T-helper 1 cell treated with Interleukin-12 subunit alpha and Interleukin-12 subunit beta and Interleukin-4 antibody, amounts not matched to agents 30 μg/mL and 1 μg/mL, for 36 hours (primary cell): ENCODE results near the gene ATAD3C.

ENCODE experiments used
- H3K27ac Mint-ChIP-seq: one replicate; pipeline ENCODE4 v1.8.0; 2021; ENCODE audit warnings: mild to moderate bottlenecking, mixed read lengths
- H3K27me3 Mint-ChIP-seq: one replicate; pipeline ENCODE4 v1.8.0; 2021; ENCODE audit warnings: low read depth, mixed read lengths
- H3K36me3 Mint-ChIP-seq: one replicate; pipeline ENCODE4 v1.8.0; 2021; ENCODE audit warnings: low read depth, mixed read lengths
- H3K4me1 Mint-ChIP-seq: one replicate; pipeline ENCODE4 v1.8.0; 2021; ENCODE audit warnings: low read depth, mixed read lengths
- H3K4me3 Mint-ChIP-seq: one replicate; pipeline ENCODE4 v1.8.0; 2021; ENCODE audit warnings: mild to moderate bottlenecking, moderate library complexity, mixed read lengths
- H3K9me3 Mint-ChIP-seq: one replicate; pipeline ENCODE4 v1.8.0; 2021; ENCODE audit warnings: mixed read lengths

The ATAD3C gene

DNA sequence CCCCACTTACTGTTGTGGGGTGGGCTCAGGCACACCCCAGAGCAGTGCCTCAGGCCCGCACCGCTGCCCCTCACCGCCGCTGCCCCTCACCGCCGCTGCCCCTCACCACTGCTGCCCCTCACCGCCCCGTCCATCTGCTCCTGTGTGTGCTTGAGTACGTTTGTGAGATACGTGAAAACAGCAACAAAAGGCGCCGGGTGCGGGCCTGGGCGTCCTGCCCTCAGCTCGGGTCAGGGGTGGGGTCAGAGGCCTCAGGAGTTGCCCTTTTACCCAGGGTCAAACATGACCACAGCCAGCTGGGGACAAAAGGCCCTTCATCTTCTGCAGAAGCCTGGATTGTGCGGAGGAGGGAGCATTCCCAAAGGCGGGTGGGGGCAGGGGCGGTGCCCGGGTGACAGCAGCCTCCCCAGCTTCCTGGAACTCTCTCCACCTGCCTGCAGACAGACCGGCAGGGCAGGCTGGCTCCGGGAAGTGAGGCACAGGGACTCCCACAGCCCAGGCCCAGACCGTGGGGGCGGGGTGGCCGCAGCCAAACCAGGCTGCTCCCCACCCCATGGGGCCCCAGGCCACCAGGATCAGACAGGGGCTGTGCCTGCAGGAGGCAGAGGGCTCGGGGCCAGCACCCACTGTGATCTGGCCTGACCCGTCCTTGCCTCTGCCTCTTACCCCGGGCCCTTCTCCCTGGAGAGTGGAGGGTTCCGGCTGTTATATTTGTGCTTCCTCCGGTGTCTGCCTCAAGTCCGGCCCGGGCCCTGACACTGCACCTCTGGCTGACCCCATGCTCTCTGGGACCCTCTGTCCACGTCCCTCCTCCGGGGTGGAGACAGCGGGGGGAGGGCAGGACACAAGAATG is 16.3 kb upstream of the ATAD3C start:
- Mint-ChIP-seq H3K36me3 (no peaks in the 10 kb centered on the region), H3K4me1 (peaks cover 4% of the 10 kb centered on the region), H3K27me3 (peaks cover 16% of the 10 kb centered on the region), H3K27ac (no peak overlapping the region), H3K4me3 (no peak overlapping the region), H3K9me3 (no peaks in the 10 kb centered on the region)

DNA sequence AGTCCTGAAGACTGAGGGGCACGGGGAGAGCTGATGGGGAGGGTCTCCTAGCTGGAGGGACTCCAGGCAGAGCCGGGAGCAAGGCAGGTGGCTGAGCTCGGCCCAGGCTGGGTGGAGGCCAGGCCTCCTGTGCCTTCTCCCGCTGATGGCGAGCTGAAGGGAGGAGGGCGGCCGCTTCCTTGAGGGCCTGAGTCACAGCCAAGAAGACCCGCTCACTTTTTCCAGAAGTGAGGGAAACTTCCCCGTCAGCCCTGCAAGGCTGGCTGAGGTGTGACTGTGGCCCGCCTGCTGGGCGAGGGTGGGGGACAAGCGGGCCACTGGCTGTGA is 15.7 kb upstream of the ATAD3C start:
- H3K4me1 Mint-ChIP-seq, result peaks cover 2% of the 10 kb centered on the region
- H3K27ac Mint-ChIP-seq, result no peak overlapping the region
- no peak overlapping the region for H3K4me3 Mint-ChIP-seq
- H3K36me3 Mint-ChIP-seq, result no peaks in the 10 kb centered on the region
- no peaks in the 10 kb centered on the region for H3K9me3 Mint-ChIP-seq
- peaks cover 11% of the 10 kb centered on the region for H3K27me3 Mint-ChIP-seq

DNA sequence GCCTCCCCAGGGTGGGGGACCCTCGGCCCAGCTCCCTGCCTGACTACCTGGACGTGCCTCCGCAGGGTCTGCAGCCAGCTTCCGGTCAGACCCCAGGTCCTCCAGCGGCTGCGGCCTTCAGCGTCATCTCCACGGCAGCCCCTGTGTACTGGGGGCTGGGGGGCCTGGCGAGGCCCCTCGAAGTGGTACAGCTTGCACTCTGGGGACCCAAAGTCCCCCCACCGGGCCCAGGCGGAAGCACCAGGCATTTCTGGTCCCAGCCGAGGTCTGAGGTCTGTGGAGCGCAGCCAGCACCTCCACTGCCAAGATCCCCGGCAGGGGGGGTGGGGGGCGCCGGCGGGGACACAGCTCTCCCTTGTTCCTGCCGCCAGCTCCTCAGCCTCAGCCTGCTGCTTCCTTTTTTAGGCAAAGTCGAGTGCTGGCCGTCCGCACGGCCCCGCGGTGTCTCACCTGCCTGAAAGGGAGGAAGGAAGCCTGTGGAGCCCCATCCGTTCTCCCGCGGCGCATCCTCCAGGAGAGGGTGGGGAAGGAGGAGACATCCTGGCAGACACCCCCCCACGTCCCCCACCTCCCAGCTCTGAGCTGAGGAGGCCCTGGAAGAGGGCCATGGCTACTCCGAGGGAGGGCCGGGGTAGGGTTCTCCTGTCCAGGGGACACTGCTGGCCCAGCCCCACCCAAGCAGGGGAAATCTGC is 15.2 kb upstream of the ATAD3C start:
- Mint-ChIP-seq H3K36me3 (no peaks in the 10 kb centered on the region), H3K27me3 (peaks cover 11% of the 10 kb centered on the region), H3K4me1 (peaks cover 2% of the 10 kb centered on the region), H3K27ac (no peak overlapping the region), H3K9me3 (no peaks in the 10 kb centered on the region), H3K4me3 (peak overlapping the region; percentile 56)

DNA sequence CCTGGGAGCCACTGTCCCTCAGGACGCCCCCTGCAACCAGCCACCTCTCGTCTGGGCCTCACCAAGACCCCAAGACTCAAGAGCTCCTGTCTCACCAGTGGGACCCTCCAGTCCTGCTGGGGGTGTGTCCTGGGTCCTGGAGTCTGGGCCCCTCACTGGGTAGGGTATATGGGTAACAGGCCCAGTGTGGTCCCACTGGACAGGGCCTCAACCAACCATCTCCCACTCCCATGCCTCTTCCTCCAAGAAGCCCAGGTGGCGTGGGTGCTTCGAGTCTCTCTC is 14.7 kb upstream of the ATAD3C start:
- no peaks in the 10 kb centered on the region for H3K36me3 Mint-ChIP-seq
- H3K27me3 Mint-ChIP-seq, result peaks cover 6% of the 10 kb centered on the region
- peak overlapping the region; percentile 55 for H3K27ac Mint-ChIP-seq
- peak overlapping the region; percentile 56 for H3K4me3 Mint-ChIP-seq
- no peaks in the 10 kb centered on the region for H3K9me3 Mint-ChIP-seq
- H3K4me1 Mint-ChIP-seq, result peaks cover 2% of the 10 kb centered on the region

DNA sequence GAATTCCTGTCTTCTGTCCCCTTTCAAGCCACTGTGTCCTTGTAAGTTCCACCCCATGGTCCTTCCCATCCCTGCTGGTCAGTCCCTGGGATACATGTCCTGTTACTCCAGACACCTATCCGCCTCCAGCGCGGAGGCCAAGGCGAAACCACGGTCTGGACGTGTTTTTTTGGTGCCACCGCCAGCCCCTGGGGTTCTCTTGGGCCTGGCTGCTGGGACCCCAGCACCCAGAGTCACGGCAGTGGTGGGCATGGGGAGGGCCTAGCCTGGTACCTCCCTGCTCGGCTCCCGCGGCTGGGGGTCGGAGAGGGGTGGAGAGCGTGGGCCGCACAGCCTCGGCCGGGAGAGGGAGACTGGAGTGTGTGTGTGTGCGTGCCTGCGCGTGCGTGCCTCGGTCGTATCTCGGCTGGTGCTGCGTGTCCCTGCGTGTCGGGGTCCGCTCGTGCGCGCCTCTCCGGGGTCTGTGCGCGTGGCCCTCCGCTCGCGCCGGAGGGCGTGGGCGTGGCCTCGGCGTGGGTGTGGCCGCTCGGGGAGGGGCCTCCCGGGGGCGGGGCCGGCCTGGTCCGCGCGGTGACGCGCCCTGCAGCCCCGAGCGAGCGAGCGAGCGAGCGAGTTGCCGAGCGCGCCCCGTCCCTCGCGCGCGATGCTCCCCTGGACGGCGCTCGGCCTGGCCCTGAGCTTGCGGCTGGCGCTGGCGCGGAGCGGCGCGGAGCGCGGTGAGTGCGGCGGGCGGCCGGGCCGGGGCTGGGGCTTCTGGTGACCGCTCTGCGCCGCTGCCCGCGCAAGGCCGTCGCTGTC is 14.2 kb upstream of the ATAD3C start, which contains the start of gene VWA1:
Gene VWA1, plus strand, starts transcription at position 585 of the 798 bp plus-strand sequence. Its CDS starts 59 bp downstream, at position 644.
- Mint-ChIP-seq H3K27ac (peak within 1 kb of the TSS; percentile 55), H3K4me1 (peaks cover 2% of the 10 kb centered on the region), H3K36me3 (no peaks in the 10 kb centered on the region), H3K9me3 (no peaks in the 10 kb centered on the region), H3K27me3 (peaks cover 3% of the 10 kb centered on the region), H3K4me3 (peak within 1 kb of the TSS; percentile 57)

DNA sequence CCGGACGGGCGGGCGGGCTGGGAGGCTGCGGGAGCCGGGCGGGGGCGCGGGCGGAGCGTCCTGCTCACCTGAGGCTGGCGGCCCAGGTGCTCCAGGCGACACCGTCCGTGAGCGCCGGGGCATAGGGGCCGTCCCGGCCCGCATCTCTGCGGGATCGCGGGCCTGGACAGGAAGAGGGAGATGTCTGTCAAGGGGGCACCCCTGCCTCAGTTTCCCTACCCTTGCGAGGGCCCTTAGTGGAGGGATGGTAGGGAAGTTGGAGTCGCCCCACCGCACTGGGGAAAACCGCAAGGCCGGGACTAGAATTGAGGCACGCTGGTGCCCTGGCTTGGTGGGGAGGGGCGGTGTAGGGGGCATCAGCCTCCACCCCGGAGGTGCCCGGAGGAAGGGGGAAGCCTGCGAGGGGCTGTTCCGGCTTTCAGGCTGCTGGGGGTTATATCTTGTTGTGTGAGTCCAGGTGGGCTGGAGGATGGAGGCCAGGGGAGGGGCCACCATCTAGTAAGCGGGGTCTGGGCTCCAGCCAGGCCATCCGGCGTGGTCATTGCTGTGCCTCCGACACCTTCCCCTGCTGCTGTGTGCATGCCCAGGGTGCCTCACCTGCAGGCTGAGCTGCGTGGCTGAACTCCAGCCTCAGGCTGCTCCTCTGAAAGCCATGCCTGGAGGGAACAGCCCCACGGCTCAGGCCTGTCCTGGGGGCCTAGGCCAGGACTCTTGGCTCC is 13.4 kb upstream of the ATAD3C start:
- peaks cover 3% of the 10 kb centered on the region for H3K27me3 Mint-ChIP-seq
- H3K4me3 Mint-ChIP-seq, result peak overlapping the region; percentile 57
- no peaks in the 10 kb centered on the region for H3K36me3 Mint-ChIP-seq
- peaks cover 2% of the 10 kb centered on the region for H3K4me1 Mint-ChIP-seq
- H3K9me3 Mint-ChIP-seq, result no peaks in the 10 kb centered on the region
- H3K27ac Mint-ChIP-seq, result no peak overlapping the region

DNA sequence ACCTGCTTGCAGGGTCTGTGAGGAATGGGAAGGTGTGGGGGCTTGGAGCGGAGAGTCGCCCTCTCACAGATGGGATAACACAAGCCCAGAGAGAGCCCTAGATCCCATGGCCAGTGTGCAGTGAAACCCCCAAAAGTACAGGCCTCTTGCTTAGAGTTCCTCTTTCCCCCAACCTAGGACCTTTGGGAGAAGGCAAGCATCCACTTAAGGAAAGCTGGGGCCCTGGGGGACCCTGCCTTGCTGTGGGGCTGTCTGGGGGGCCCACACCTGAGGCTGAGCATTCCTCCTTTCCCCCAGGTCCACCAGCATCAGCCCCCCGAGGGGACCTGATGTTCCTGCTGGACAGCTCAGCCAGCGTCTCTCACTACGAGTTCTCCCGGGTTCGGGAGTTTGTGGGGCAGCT is 12.9 kb upstream of the ATAD3C start:
- no peaks in the 10 kb centered on the region for H3K36me3 Mint-ChIP-seq
- H3K4me1 Mint-ChIP-seq, result peaks cover 2% of the 10 kb centered on the region
- no peak overlapping the region for H3K27ac Mint-ChIP-seq
- H3K4me3 Mint-ChIP-seq, result peak overlapping the region; percentile 57
- H3K27me3 Mint-ChIP-seq, result peaks cover 3% of the 10 kb centered on the region
- no peaks in the 10 kb centered on the region for H3K9me3 Mint-ChIP-seq

DNA sequence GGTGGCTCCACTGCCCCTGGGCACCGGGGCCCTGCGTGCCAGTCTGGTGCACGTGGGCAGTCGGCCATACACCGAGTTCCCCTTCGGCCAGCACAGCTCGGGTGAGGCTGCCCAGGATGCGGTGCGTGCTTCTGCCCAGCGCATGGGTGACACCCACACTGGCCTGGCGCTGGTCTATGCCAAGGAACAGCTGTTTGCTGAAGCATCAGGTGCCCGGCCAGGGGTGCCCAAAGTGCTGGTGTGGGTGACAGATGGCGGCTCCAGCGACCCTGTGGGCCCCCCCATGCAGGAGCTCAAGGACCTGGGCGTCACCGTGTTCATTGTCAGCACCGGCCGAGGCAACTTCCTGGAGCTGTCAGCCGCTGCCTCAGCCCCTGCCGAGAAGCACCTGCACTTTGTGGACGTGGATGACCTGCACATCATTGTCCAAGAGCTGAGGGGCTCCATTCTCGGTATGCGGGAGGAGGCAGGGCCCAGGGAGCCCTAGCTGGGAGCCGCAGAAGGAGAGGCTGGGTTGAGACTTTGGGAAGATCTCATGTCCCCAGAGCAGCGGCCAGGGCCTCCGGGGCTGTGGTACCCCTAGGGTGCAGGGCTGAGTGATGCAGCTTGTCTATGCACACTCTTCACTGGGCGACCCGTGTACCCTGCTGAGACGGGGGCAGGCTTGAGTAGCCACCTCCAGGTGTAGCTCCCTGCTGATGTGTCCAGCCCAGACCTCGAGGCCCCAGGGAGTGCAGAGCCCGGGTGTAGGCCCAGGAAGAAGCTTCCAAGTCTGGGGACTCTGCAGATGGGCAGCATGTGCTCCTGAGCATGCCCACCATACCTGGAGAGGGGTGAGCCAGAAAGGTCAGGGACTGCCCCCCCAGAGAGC is 12.2 kb upstream of the ATAD3C start:
- H3K9me3 Mint-ChIP-seq, result no peaks in the 10 kb centered on the region
- peaks cover 2% of the 10 kb centered on the region for H3K4me1 Mint-ChIP-seq
- H3K27me3 Mint-ChIP-seq, result peaks cover 3% of the 10 kb centered on the region
- no peak overlapping the region for H3K4me3 Mint-ChIP-seq
- no peak overlapping the region for H3K27ac Mint-ChIP-seq
- no peaks in the 10 kb centered on the region for H3K36me3 Mint-ChIP-seq

DNA sequence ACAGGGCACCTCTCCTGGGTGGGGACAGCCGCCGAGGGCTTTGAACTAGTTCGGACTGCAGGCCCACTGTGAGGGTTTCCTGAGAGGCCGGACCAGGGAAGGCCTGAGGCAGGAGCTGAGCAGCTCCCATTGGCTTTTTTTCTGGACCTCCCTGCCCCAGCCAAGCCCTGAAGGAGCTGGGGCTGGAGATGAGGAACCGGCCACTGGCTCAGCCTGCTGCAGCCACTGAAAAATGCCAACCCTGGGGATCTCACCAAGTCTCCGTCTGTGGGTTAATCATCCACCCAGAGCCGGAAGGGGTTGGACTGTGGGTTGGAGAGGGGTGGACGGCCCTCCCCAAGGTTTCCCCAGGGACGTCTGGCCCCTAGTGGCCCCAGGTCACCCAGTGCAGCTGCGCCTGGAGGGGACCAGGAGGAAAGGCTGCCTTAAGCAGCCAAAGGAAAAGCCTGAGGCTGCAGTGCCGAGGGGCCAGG is 11.5 kb upstream of the ATAD3C start:
- no peaks in the 10 kb centered on the region for H3K9me3 Mint-ChIP-seq
- H3K4me1 Mint-ChIP-seq, result peaks cover 2% of the 10 kb centered on the region
- H3K27ac Mint-ChIP-seq, result no peak overlapping the region
- no peak overlapping the region for H3K4me3 Mint-ChIP-seq
- no peaks in the 10 kb centered on the region for H3K36me3 Mint-ChIP-seq
- H3K27me3 Mint-ChIP-seq, result peaks cover 3% of the 10 kb centered on the region

DNA sequence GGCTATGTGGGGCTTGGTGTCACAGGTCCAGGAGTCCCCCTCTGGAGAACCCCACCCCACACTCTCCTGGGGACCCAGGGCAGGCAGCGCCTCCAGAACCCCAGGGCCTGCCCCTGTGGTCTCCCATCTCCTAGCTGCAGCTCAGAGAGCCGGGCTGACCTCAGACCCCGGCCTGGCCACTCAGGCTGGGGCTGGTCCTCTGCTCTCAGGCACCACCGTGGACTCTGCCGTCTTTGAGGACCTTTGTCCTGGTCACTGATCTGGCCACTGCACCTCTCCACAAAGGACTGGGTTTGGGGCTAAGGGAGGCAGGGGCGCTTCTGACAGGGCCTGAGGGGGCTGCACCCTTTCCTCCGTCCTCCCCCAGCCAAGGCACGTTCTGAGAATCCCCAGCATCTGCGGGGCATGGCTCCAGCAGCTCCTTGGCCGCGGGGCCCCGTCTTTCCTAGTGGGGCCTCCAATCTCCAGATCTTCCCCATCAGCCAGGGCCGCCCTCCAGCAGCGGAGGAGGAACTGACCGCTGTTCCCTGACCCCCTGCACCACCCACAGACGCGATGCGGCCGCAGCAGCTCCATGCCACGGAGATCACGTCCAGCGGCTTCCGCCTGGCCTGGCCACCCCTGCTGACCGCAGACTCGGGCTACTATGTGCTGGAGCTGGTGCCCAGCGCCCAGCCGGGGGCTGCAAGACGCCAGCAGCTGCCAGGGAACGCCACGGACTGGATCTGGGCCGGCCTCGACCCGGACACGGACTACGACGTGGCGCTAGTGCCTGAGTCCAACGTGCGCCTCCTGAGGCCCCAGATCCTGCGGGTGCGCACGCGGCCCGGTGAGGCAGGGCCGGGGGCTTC is 10.7 kb upstream of the ATAD3C start:
- no peaks in the 10 kb centered on the region for H3K36me3 Mint-ChIP-seq
- H3K9me3 Mint-ChIP-seq, result no peaks in the 10 kb centered on the region
- no peak overlapping the region for H3K27ac Mint-ChIP-seq
- H3K4me3 Mint-ChIP-seq, result no peak overlapping the region
- H3K27me3 Mint-ChIP-seq, result peaks cover 3% of the 10 kb centered on the region
- H3K4me1 Mint-ChIP-seq, result peaks cover 2% of the 10 kb centered on the region

DNA sequence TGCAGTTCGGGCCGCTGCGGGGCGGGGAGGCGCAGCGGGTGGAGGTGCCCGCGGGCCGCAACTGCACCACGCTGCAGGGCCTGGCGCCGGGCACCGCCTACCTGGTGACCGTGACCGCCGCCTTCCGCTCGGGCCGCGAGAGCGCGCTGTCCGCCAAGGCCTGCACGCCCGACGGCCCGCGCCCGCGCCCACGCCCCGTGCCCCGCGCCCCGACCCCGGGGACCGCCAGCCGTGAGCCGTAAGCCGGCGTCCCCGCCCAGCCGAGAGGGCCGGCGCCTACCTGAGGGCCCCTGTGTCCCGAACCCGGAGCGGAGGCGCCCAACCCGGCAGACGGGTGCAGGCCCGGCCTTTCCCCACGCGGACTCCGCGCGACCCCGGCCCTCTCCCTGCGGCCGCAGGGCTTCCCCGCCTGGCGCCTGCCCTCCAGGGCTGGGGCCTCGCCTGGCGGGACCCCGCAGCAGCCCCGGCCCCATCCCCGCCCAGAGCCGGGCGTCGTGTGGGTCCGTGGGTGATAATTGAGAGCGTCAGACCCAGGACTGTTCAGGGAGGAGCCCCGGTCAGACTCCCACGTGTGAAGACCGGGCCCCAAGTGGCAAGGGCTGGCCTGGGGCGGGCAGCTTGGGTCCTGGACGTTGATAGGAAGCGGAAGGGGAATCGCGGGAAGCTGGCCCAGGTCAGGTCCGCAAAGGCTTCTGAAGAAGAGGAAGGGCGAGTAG is 9.8 kb upstream of the ATAD3C start:
- Mint-ChIP-seq H3K4me1 (peaks cover 2% of the 10 kb centered on the region), H3K4me3 (no peak overlapping the region)

DNA sequence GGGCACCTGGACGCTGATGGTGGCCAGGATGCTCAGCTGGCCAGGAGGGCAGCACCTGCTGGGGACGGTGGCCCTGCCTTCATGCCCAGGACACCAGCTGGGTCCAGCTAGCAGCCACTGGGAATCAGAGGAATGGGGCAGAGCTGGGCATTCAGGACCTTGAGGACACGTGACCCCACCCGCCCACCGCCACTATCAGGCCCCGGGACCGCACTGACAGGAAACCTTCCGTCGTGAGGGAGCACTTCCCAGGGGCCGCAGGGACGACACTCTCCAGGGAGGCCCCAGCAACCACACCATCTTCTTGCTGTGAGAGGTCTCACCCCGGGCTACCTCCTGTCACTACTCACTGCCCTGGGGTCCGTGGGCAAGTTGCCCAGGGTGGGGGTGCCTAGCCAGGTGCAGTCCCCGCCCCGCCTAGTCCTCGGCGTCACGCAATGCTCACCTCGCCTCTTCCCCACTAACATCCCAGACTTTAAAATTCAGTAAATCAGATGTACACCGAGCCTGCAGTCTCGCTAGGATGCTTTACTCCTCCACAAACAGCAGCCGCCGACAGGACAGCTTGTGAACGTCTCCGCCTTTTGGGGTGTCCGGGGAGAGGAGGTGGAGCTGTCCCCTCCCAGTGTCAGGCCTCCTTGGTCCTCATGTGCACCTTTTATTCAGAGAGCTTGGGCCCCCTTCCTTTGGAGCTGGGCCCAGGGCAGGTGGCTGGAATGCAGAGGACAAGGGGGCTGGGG is 9.1 kb upstream of the ATAD3C start:
- Mint-ChIP-seq H3K27ac (no peak overlapping the region), H3K9me3 (no peaks in the 10 kb centered on the region), H3K4me3 (no peak overlapping the region), H3K27me3 (no peaks in the 10 kb centered on the region), H3K4me1 (no peaks in the 10 kb centered on the region), H3K36me3 (no peaks in the 10 kb centered on the region)

More for the DNA sequence above, 9.8 kb upstream of the ATAD3C start:
- H3K27ac Mint-ChIP-seq, result no peak overlapping the region
- H3K36me3 Mint-ChIP-seq, result no peaks in the 10 kb centered on the region
- no peaks in the 10 kb centered on the region for H3K9me3 Mint-ChIP-seq
- H3K27me3 Mint-ChIP-seq, result peaks cover 3% of the 10 kb centered on the region
